ENCODE measurements around the gene CCN6. TPM values are rescaled to one million over a fixed set of nuclear protein-coding genes. Genes with fewer than 3 reads are reported as not detected.

Gene CCN6
- total RNA-seq, 2 experiments from 2014 or later: not detected

GRCh38 chr6:112041535-112041934, 12.4 kb upstream of the CCN6 start:
- Histone ChIP-seq H3K27me3 (ENCODE audit: control insufficient read depth in 1 of 2, insufficient read depth in 2 of 2, low read length in 2 of 2) (no peaks in the 10 kb centered on the region), H3K36me3 (ENCODE audit: insufficient read depth, low read length) (no peaks in the 10 kb centered on the region), H3K27ac (ENCODE audit: low read depth in 1 of 2, low read length in 2 of 2) (peak overlapping the region in 1 of 2 donors; percentile 95), H3K4me1 (ENCODE audit: insufficient read depth, low read length) (peaks cover 7% of the 10 kb centered on the region), H3K9me3 (ENCODE audit: control insufficient read depth in 1 of 2, insufficient read depth in 1 of 2, low read length in 2 of 2) (no peaks in the 10 kb centered on the region), H3K4me3 (ENCODE audit: low read length) (no peak overlapping the region)
- Mint-ChIP-seq H3K36me3 (ENCODE audit: low read depth) (peaks cover 7% of the 10 kb centered on the region), H3K27me3 (no peaks in the 10 kb centered on the region), H3K27ac (peak overlapping the region; percentile 100), H3K4me3 (peak overlapping the region; percentile 51), H3K9me3 (no peaks in the 10 kb centered on the region), H3K4me1 (ENCODE audit: low read depth) (peaks cover 52% of the 10 kb centered on the region)
- no peak for DNase-seq
- POLR2A ChIA-PET: interaction anchor here (0.7 to 6.7 kb wide), 6 partner anchors 8 to 331 kb away, joined by 3 to 62 read pairs (median 12); no protein-coding TSS in a partner anchor
- TF ChIP-seq CTCF (IDR thresholded peaks at IDR 0.05): no peak
- CTCF ChIA-PET: interaction anchor here (1.0 to 4.8 kb wide), 7 partner anchors 13 to 783 kb away, joined by 3 to 30 read pairs (median 5); a partner anchor contains a TSS
- intact Hi-C loops (cut with DNase I, micrococcal nuclease): loop anchor here (5.0 to 10.0 kb wide), 10 partner anchors 47 to 1164 kb away; partner anchors contain the start of genes REV3L (in 2 of the 2) and FYN (in 1 of the 2)
- no peak for ATAC-seq (ENCODE audit: poor library complexity)

- Mint-ChIP-seq H3K36me3 (ENCODE audit: low read depth) (peaks cover 7% of the 10 kb centered on the region), H3K4me1 (ENCODE audit: low read depth) (peaks cover 40% of the 10 kb centered on the region), H3K27ac (peak overlapping the region; percentile 100), H3K27me3 (no peaks in the 10 kb centered on the region), H3K4me3 (peak overlapping the region; percentile 97), H3K9me3 (no peaks in the 10 kb centered on the region)
- no peaks in the 10 kb centered on the region for H3K27me3 ChIP-seq (ENCODE audit: control insufficient read depth in 1 of 2, insufficient read depth in 2 of 2, low read length in 2 of 2)
- H3K27ac ChIP-seq (ENCODE audit: low read depth in 1 of 2, low read length in 2 of 2): peak overlapping the region; percentile 88 to 95
- intact Hi-C loops (cut with DNase I, micrococcal nuclease): loop anchor here (1.0 to 10.0 kb wide), 18 partner anchors 15 to 1166 kb away; partner anchors contain the start of genes FYN (in 2 of the 2), REV3L (in 2 of the 2), FAM229B (in 1 of the 2) and TUBE1 (in 1 of the 2)
- ChIA-PET CTCF (interaction anchor here (0.6 to 4.8 kb wide), 32 partner anchors 12 to 1025 kb away, joined by 3 to 30 read pairs (median 3); a partner anchor contains a TSS), POLR2A (interaction anchor here (0.6 to 6.7 kb wide), 21 partner anchors 10 to 784 kb away, joined by 3 to 62 read pairs (median 5); partner anchors contain the start of gene FYN)
- peak overlapping the region; percentile 65 for H3K4me3 ChIP-seq (ENCODE audit: low read length)
- ATAC-seq (ENCODE audit: poor library complexity): peak; percentile 92
- H3K4me1 ChIP-seq (ENCODE audit: insufficient read depth, low read length): peaks cover 3% of the 10 kb centered on the region
- H3K9me3 ChIP-seq (ENCODE audit: control insufficient read depth in 1 of 2, insufficient read depth in 1 of 2, low read length in 2 of 2): no peaks in the 10 kb centered on the region
- DNase-seq: peak; percentile 85 to 95 (median 91)
- H3K36me3 ChIP-seq (ENCODE audit: insufficient read depth, low read length): no peaks in the 10 kb centered on the region
- TF ChIP-seq CTCF (IDR thresholded peaks at IDR 0.05): peak; percentile 78
These were observed 10.6 kb upstream of the CCN6 start for GRCh38 chr6:112043032-112044007.

- ChIA-PET CTCF (interaction anchor here (0.8 to 3.5 kb wide), 3 partner anchors 15 to 566 kb away, joined by 4 to 22 read pairs (median 7); no protein-coding TSS in a partner anchor), POLR2A (interaction anchor here (1.1 to 2.2 kb wide), 3 partner anchors 38 to 785 kb away, joined by 6 to 19 read pairs (median 9); partner anchors contain the start of gene FYN)
- no peaks in the 10 kb centered on the region for H3K9me3 ChIP-seq (ENCODE audit: control insufficient read depth in 1 of 2, insufficient read depth in 1 of 2, low read length in 2 of 2)
- Mint-ChIP-seq H3K4me3 (peak overlapping the region; percentile 97), H3K9me3 (no peaks in the 10 kb centered on the region), H3K36me3 (ENCODE audit: low read depth) (peaks cover 7% of the 10 kb centered on the region), H3K4me1 (ENCODE audit: low read depth) (peaks cover 37% of the 10 kb centered on the region), H3K27ac (peak overlapping the region; percentile 100), H3K27me3 (no peaks in the 10 kb centered on the region)
- no peaks in the 10 kb centered on the region for H3K36me3 ChIP-seq (ENCODE audit: insufficient read depth, low read length)
- DNase-seq (no peak), ATAC-seq (ENCODE audit: poor library complexity) (no peak)
- no peak overlapping the region for H3K4me3 ChIP-seq (ENCODE audit: low read length)
- H3K27ac ChIP-seq (ENCODE audit: low read depth in 1 of 2, low read length in 2 of 2): no peak overlapping the region
- H3K4me1 ChIP-seq (ENCODE audit: insufficient read depth, low read length): peaks cover 3% of the 10 kb centered on the region
- no peak for TF ChIP-seq CTCF (IDR thresholded peaks at IDR 0.05)
- H3K27me3 ChIP-seq (ENCODE audit: control insufficient read depth in 1 of 2, insufficient read depth in 2 of 2, low read length in 2 of 2): no peaks in the 10 kb centered on the region
- intact Hi-C loops (cut with DNase I, micrococcal nuclease): loop anchor here (5.0 to 10.0 kb wide), 10 partner anchors 49 to 1167 kb away; partner anchors contain the start of genes REV3L (in 2 of the 2) and FYN (in 1 of the 2)
These were observed 9.7 kb upstream of the CCN6 start for GRCh38 chr6:112044196-112044595.
